Measurements from ENCODE around the gene GPI.
"Not testable (repeated sequence)": the region's sequence is repeated elsewhere in the genome, so short reads cannot be mapped to it uniquely, and the experiment has no call there.

GPI gene

DNA sequence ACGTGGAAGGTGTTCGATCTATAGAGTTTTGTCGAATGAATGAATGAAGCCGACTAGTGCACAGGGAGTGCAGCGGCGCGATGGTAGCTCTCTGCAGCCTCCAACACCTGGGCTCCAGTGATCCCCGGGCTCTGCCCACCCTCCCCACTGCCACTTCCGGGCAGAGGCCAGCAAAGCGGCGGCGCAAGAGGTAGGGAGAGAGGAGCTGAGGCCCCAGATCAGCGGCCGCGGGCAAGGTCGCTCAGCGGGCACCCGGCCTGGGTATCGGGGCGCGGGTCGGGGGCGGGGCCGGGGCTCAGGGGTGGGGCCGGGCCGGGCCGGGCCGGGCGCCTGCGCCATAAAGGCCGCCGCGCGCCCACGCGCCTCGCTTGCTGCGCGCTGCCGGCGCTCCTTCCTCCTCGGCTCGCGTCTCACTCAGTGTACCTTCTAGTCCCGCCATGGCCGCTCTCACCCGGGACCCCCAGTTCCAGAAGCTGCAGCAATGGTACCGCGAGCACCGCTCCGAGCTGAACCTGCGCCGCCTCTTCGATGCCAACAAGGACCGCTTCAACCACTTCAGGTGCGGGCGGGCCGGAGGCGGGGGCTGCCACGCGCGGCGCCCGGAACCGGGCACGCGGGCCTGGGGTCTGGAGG is at the start of gene GPI:
Gene GPI (plus strand): TSS at position 367 of the 633 bp plus-strand sequence. CDS start 71 bp downstream, at position 438.
- no peak for DNase-seq (ENCODE audit: low read depth, low spot score)

DNA sequence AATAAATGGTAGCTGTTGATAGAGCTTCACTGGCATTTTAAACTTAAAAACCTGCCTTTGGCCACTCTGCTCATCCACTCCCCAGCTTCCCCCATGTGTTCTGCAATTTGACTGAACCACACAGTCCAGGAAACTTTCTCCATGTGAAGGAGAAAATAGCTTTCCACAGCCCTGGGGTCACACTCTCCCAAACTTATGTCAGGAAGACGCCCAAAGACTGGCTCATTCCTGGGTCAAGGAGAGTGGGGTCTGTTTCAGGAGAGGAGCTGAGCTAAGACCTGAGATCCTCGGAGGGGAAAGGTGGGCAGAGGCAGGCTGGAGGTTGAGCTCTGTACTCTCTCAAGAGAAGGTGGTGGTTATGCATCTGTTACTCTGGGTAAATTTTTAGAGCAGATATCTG is 48.7 kb upstream of the GPI start:
- no peak for DNase-seq (ENCODE audit: low read depth, low spot score)

DNA sequence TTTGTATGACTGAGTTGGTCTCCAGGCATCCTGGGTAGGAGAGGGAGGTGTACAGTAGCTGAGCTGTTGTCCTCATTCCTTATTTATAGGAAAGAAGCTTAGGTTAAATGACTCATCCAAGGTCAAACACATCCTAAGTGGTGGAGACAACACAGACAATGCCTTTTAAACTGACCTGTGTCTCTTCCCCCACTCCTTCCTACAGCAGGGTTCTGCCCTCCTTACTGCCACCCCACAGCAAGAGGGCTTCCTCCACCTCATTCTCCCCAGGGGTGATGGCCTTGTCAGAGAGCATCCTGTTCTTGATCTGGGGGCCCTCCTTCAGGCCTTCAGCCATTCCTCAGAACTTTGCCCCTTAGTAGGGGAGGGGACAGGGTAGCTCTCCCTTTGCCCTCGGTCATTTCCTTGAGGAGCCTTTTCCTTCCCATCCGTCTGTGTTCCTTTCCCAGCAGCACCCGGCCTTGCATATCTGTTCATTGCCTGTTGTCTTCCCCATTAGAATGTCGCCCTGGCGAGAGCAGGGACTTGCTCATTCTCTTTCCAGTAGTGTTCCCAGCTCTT is 48.2 kb upstream of the GPI start:
- DNase-seq (ENCODE audit: low read depth, low spot score), result no peak

DNA sequence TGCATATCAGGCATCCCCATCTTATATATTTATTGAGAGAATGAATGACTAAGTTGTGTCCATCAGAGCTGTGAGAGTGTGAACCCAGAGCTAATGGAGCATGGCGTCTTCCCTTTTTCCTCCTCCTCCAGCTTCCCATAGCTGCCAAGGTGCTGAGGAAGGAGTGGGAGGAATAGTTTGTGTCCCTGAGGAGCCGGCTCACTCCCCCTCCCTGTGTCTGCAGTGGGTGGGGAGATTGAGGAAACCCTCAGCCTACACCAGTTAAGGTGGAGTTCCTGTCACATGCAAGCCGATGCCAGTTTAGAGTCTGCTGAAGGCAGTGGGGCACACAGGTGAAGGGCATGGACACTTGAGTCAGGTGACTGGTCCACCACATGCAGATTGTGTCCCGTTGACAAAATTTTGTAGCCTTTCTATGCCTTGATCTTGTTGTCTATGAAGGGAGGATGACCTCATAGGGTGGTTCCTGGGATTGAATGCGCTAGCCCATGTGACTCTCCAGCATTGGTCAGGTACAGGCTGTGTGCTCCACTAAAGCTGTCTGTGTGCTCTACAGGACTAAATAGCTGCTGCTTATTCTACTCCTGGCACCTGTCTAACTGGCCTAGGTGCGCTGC is 47.6 kb upstream of the GPI start:
- DNase-seq (ENCODE audit: low read depth, low spot score), result no peak

DNA sequence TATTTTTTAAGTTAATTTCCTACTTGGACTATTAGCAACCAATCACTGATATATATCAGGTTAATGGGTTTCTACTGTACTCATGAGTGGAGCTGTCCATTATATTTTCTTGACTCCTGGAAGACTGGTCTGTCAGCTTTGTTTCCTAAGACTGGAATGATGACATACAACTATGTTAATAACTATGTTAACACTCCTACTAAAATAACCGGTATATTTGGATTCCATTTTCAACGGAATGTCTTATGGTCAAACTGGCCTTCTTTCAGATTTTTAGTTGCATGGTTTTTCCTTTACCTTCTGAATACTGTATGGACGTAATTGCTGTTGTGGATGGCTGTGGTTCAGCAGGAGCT is 45.8 kb upstream of the GPI start:
- DNase-seq (ENCODE audit: low read depth, low spot score), result no peak

DNA sequence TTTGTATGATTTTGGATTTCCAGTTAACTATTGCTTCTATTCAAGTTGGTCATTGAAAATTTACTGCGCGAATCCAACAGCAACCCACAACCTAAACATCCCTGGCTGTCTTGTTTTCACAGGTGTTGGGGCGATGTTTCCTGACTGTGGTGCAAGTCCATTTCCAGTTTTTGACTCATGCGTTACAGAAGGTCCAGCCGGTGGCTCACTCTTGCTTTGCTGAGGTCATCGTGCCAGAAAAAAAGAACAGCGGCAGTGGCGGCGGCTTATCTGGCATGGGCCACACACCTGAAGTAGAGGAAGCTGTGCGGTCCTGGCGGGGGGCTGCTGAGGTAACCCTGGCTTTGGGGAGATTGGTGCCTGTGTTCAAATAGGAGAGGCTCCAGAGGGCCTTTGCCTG is 45.2 kb upstream of the GPI start:
- DNase-seq (ENCODE audit: low read depth, low spot score), result no peak

DNA sequence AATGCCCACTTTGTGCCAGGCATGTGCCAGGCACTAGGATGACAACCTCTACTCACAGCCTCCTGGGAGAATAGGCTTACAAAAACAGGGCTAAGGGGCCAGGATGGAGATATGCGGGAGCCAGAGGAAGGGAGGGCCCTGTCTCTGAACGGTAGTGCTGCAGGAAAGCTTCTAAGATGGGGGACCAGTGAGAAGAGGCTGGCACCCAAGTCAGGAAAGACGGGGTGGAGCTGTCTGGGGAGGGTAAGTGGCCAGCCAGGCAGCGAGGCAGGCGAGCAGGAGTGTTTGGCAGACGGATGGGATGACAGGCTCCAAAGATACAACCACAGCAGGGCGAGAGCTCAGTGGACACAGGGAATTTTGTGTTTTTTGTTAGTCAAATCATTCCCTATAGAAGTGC is 44.7 kb upstream of the GPI start:
- no peak for DNase-seq (ENCODE audit: low read depth, low spot score)

DNA sequence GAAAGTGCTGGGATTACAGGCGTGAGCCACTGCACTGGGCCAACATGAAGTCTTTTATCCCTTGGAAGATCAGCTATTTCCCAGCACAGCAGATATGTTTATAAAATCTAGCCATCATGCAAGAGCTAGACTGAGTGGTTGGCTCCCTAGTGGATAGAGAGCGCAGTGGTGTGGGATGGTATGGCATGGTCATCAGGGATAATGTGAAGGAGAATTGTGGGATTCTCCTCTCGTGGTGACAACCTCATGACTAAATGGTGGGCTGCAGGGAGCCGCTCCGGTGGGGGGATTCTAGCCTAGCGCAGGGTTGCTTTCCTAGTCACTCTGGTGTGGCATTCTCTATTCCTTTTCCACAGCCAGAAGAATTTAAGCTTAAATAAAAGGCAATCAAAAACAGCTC is 43.3 kb upstream of the GPI start:
- DNase-seq (ENCODE audit: low read depth, low spot score), result no peak

DNA sequence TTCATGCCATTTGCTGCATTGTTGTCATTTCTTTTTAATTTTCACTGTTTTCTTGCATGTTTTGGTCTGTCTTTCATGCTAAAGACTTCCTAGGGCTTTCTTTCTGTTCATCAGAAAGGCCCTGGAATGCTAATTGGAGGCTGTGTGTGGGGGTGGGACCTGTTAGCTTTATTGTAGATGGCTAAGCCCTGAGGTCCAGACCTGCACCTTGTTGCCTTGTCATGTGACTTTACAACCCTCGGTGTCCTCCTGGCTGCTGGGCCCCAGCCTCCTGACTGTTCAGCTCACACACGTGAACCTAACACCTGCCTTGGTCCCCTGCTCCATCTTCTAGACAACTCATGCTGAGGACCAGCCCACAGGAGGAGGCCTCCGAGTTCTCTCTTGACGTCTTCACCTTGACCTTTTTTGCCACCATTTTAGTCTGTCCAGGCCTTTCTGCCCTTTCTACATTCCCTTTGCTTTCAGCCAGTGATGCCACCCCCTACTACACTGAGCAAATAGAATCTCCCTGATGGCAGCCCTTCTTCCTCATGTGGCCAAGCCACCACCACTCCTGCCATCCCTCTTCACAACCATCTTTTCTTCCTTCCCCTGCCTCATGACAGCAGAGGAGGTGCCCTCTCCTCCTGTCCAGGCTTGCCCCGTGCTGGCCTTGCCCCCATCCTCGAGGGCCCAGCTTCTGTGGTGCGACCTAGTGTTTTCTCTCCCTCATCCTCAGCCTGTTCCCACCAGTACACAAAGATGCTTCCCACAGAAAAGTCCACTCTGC is 41.4 kb upstream of the GPI start:
- no peak for DNase-seq (ENCODE audit: low read depth, low spot score)

DNA sequence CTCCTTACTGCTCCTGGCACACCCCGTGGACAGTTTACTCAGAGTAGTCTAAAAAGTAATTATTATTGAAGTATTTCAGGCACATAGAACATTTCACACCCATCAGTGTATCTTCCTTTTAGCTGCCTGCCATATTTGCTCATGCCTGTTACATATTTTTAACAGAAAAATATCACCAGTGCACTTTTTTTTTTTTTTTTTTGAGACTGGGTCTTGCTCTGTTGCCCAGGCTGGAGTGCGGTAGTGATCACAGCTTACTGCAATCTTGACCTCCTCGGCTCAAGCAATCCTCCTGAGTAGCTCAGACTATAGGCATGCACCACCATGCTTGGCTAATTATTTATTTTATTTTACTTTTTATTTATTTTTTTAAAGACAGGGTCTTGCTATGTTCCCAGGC is 40.7 kb upstream of the GPI start:
- no peak for DNase-seq (ENCODE audit: low read depth, low spot score)

DNA sequence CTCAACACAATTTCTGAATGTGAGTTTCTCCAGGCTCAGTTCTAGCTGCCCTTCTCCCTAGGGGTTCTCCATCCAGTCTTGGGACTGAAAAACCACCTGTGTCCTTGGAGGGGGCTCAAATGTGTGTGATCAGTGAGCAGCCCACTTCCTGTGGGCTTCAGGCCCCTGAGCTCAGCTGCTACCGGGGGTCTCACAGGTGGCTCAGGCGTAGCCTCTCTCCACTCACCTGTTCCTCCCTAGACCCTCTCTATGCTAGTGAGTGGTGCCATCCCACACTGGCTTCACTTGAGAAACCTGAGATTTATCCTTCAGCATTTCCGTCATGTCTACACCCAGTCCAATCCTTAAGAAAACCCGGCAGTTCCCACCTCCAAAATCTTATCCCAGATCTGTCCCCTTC is 39.8 kb upstream of the GPI start:
- DNase-seq (ENCODE audit: low read depth, low spot score), result no peak

DNA sequence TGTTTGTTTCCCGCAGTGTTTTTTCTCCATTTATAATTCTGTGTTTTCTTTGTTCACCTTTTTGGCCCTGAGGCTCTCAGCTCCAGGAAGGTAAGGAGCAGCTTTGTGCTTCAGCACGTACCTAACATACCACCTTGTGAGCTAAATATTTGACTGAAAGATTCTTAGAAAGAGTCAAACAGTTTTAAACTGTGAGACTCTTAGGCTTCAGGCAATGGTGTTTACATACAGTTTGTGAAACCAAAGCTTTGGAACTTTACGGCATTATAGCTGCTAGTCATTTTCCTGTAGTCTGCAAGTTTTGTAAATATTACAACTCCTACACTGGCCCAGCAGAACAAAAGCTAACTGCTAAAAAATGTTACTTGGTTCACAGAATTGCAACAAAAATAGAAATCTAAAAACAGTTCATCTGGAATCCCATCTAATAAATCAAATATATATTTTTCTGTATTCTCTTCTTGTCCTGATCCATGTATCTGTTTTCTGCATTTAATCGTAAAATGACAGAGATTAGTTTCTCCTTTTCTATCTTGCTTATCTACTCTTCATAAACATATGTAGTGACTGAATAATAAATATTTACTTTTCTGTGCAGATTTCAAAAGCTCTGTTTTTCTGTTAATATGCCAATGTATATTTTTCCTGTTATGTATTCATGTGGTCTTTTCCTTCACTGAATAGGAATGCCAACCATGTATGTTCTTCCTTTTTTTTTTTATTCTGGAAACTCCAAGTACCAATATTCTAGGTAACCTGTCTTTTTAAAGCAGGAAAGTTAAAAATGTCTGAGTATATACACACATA is 38.8 kb upstream of the GPI start:
- no peak for DNase-seq (ENCODE audit: low read depth, low spot score)

DNA sequence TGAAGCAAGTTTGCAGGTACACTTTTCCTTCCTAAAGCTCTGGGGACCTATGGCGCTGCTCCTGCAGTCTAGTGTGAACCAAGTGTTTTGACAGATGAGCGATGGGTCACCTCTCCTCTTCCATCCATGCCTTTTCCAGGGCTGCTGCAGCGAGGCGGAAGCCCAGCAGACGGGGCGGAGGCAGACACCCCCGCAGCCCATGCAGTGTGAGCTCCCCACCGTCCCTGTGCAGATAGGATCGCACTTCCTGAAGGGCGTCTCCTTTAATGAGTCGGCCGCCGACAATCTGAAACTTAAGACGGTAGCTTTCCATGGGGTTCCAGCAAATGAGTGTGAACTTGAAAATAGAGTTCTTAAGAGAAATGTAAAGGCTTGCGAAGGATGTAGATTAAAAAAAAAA is 37.1 kb upstream of the GPI start:
- DNase-seq (ENCODE audit: low read depth, low spot score), result no peak

DNA sequence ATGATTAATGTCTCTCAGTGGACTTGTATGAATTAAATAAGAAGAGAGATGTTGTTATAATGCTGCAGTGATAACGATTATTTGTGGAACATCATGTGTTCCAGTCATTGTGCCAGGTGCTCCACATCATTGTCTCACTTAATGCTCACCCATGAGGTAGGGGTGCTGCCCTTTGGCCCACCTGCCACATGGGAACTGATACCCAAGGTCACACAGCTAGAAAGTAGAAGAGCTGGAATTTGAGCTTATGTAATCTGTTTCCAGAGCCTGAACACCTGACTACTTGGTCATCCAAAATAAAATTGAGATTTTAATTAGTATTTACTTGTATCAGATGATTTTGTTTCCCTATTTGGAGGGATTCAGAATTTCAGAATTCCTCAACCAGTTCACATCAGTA is 36.0 kb upstream of the GPI start:
- DNase-seq (ENCODE audit: low read depth, low spot score), result no peak

DNA sequence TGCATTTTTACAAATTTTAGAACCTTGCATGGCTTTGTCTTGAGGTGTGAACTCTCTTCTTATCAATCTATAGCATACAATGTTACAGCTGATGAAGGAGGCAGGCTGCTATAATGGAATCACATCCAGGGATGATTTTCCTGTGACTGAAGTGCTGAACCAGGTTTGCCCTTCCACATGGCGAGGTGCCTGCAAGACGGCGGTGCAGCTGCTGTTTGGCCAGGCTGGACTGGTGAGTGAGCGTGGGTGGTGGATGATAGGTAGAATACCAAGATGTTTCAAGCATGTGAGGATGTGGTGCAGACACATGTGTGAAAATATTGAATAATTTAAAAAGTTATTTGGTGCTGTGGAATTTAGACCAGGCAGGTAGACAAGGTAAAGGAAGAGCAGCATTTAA is 34.9 kb upstream of the GPI start:
- DNase-seq (ENCODE audit: low read depth, low spot score), result no peak

DNA sequence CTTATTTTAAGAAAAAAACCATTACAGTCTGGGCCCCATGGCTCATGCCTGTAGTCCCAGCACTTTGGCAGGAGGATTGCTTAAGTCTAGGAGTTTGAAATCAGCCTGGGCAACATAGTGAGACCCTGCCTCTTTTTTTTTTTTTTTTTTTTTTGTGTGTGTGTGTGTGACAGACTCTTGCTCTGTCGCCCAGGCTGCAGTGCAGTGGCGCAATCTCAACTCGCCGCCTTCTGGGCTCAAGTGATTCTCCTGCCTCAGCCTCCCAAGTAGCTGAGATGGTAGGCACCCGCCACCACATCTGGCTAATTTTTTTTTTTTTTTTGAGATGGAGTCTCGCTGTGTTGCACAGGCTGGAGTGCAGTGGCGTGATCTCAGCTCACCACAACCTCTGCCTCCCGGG is 34.4 kb upstream of the GPI start:
- not testable (repeated sequence) for DNase-seq (ENCODE audit: low read depth, low spot score)

DNA sequence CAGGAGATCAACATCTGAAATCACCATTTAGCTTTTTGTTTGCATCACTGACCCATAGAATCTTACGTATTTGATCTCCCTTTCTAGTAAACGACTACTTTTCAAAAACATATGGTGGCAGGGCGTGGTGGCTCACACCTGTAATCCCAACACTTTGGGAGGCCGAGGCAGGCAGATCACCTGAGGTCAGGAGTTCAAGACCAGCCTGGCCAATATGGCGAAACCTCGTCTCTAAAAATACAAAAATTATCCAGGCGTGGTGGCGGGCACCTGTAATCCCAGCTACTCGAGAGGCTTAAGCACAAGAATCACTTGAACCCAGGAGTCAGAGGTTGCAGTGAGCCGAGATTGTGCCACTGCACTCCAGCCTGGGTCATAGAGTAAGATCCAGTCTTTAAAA is 33.4 kb upstream of the GPI start:
- not testable (repeated sequence) for DNase-seq (ENCODE audit: low read depth, low spot score)

DNA sequence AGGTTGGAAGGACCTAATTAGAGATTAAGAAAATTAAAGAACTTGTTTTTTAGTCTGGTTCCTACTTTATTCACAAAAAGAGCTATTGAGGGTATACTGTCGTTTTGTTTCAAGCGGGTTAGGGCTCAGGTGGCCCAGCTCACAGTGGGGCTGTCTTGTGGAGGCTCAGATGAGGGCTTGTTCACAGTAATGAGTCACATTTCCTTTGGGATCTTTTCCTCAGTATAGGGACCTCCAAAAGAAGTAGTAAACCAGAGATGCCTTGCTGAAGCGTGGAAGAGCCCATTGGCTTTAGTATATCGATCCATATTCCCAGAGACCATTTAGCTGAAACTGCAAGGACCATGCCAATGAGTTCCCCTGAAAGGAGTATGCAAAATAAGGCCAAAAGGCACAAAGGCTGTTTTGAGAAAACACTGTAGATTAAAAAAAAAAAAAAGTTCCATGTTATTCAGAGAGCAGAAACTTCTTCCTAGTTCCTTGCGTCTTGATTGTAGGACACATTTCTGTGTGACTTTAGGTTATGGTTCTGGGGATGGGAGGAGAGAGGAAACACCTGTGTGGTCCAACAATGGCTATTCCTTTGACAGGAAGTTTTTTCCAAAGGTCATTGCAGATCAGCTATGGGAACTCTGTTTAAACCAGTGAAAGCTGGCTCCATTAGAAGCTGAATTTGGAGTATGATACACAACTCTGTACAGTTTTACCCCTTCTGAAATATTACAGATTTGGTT is 32.8 kb upstream of the GPI start:
- DNase-seq (ENCODE audit: low read depth, low spot score), result no peak

DNA sequence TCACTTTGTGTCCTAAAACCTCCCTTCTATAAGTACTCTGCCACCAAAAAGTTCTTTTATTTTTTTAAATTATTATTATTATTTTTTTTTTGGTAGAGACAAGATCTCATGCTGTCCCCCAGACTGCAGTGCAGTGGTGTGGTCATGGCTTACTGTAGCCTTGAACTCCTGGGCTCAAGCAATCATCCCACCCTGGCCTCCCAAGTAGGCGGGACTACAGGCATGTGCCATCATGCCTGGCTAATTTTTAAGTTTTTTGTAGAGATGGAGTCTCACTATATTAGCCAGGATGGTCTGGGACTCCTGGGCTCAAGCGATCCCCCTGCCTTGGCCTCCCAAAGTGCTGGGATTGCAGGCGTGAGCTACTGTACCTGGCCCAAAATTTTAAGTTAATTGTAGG is 29.1 kb upstream of the GPI start:
- DNase-seq (ENCODE audit: low read depth, low spot score), result no peak

DNA sequence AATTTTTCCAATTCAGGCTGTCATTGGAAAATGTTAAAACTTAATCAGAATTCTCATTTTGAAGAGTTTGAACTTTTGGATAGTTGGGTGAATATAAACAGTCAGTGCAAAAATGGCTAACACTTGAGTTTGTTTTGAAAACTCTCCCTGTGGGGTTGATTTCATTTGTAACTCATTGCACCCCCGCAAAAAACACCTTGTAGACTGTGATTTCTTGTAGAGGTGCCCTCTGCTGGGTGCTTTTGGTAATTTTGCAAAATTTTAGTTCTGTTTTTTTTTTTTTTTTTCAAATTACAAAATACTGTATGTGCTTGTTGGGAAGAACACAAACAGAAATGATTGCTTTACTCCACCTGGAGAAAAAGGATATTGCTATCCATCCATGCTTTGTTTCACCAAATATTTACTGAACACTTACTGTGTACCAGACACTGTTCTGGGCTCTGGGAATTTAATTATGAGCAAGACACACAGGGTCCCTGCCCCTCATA is 28.2 kb upstream of the GPI start:
- DNase-seq (ENCODE audit: low read depth, low spot score), result no peak

DNA sequence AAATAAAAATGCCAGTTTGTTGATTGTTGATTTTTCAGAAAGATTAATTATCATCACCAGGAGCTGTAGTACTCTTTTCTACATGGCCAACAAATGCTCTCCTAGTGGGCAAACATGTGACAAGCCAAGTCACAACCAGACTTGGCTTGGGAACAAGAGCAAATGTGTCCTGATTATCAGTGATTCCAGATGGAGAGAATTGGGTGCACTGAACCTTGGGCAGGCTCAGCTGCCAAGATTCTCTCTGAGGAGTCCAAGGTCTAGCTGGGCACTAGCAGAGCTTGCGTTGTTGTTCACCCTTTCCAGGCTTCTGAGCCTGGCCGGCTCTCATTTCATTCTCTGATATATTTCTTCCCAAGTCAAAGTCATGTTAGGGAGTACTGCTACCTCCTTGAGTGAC is 27.3 kb upstream of the GPI start:
- DNase-seq (ENCODE audit: low read depth, low spot score), result no peak

All from brain pericyte (primary cell).